ENCODE data around the gene ABI3.

- TF ChIP-seq, protein P1, sequence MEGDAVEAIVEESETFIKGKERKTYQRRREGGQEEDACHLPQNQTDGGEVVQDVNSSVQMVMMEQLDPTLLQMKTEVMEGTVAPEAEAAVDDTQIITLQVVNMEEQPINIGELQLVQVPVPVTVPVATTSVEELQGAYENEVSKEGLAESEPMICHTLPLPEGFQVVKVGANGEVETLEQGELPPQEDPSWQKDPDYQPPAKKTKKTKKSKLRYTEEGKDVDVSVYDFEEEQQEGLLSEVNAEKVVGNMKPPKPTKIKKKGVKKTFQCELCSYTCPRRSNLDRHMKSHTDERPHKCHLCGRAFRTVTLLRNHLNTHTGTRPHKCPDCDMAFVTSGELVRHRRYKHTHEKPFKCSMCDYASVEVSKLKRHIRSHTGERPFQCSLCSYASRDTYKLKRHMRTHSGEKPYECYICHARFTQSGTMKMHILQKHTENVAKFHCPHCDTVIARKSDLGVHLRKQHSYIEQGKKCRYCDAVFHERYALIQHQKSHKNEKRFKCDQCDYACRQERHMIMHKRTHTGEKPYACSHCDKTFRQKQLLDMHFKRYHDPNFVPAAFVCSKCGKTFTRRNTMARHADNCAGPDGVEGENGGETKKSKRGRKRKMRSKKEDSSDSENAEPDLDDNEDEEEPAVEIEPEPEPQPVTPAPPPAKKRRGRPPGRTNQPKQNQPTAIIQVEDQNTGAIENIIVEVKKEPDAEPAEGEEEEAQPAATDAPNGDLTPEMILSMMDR (IDR thresholded peaks at IDR 0.05), result no peak
- TF ChIP-seq EZH2 (IDR thresholded peaks at IDR 0.05; ENCODE audit: borderline replicate concordance, insufficient read depth, low read depth, low read length, poor library complexity, severe bottlenecking), result no peak
These were observed 50.3 kb downstream of the ABI3 start for GRCh38 chr17:49260817-49261291.
